ENCODE results near the gene ANKS4B.
A peak's percentile ranks its signal among the peaks of the same experiment; 100 is the strongest.
"Not testable (repeated sequence)": the region's sequence is repeated elsewhere in the genome, so short reads cannot be mapped to it uniquely, and the experiment has no call there.

ANKS4B gene

GRCh38 chr16:21263640-21264570 is 30.4 kb downstream of the ANKS4B start:
- DNase-seq = no peak

- no peak for DNase-seq
These were observed 31.1 kb downstream of the ANKS4B start for GRCh38 chr16:21264571-21265036.

GRCh38 chr16:21265104-21265837 is 31.8 kb downstream of the ANKS4B start:
- no peak for DNase-seq

GRCh38 chr16:21267298-21267697 is 33.8 kb downstream of the ANKS4B start:
- DNase-seq = no peak

GRCh38 chr16:21268236-21268635 is 34.7 kb downstream of the ANKS4B start:
- no peak for DNase-seq

GRCh38 chr16:21272253-21272652 is 38.8 kb downstream of the ANKS4B start:
- no peak for DNase-seq

- DNase-seq = not testable (repeated sequence)
These were observed 39.3 kb downstream of the ANKS4B start for GRCh38 chr16:21272763-21273162.

GRCh38 chr16:21274172-21274726 is 40.8 kb downstream of the ANKS4B start:
- DNase-seq = no peak

GRCh38 chr16:21275529-21275928 is 42.0 kb downstream of the ANKS4B start:
- DNase-seq = no peak

- no peak for DNase-seq
These were observed 42.6 kb downstream of the ANKS4B start for GRCh38 chr16:21276090-21276489.

GRCh38 chr16:21277045-21277926 is 43.8 kb downstream of the ANKS4B start:
- no peak for DNase-seq

- DNase-seq = peak; percentile 59 to 75
These were observed 44.6 kb downstream of the ANKS4B start, which contains the start of gene CRYM for GRCh38 chr16:21277927-21278706. Gene CRYM, minus strand, starts transcription at chr16:21278290. Its CDS starts 39 bp downstream, at chr16:21278251.

- DNase-seq = no peak
These were observed 46.0 kb downstream of the ANKS4B start for GRCh38 chr16:21279501-21279900.

GRCh38 chr16:21281698-21282389 is 48.3 kb downstream of the ANKS4B start:
- no peak for DNase-seq

- peak; percentile 38 to 72 for DNase-seq
These were observed 50.2 kb downstream of the ANKS4B start for GRCh38 chr16:21283521-21284289.

GRCh38 chr16:21284414-21284813 is 50.9 kb downstream of the ANKS4B start:
- DNase-seq = no peak

- DNase-seq = no peak
These were observed 51.8 kb downstream of the ANKS4B start for GRCh38 chr16:21285314-21285713.

GRCh38 chr16:21289789-21290188 is 56.3 kb downstream of the ANKS4B start:
- DNase-seq = not testable (repeated sequence)

GRCh38 chr16:21300309-21301167 is 67.0 kb downstream of the ANKS4B start:
- peak; percentile 88 to 91 for DNase-seq
